CD14-positive monocyte (primary cell): Measurements from ENCODE around the gene PSME1. TPM values are rescaled to one million over a fixed set of nuclear protein-coding genes. Genes with fewer than 3 reads are reported as not detected.

ENCODE experiments used
- DNase-seq, 3 donors: peaks; one replicate each; pipeline ENCODE4 v3.0.0-alpha.2; 2011 to 2022
- H2AFZ ChIP-seq: 2 replicates; pipeline ENCODE4 v1.6.0; 2012; ENCODE audit warnings: mild to moderate bottlenecking, low read depth, low read length, inconsistent platforms; ENCODE audit not compliant: insufficient read depth, poor library complexity, severe bottlenecking
- H3K27ac ChIP-seq, 2 donors: 1 replicate in 1 of 2; 2 replicates in 1 of 2; pipeline ENCODE4 v1.5.1; 2012 to 2013; ENCODE audit warnings: low read length in 2 of 2, control low read depth in 1 of 2, inconsistent platforms in 1 of 2, low read depth in 1 of 2, mild to moderate bottlenecking in 1 of 2
- H3K27me3 ChIP-seq, 2 donors: one replicate each; pipeline versions ENCODE4 v1.6.0 to v1.6.1; 2011 to 2013; ENCODE audit warnings: low read length in 2 of 2; ENCODE audit not compliant: control insufficient read depth in 2 of 2, insufficient read depth in 2 of 2
- H3K36me3 ChIP-seq, 2 donors: replicated peaks in 1 of 2; 1 replicate in 1 of 2; 2 replicates in 1 of 2; pipeline versions ENCODE4 v1.5.1 to v1.6.1; 2012 to 2013; ENCODE audit warnings: low read length in 2 of 2, control low read depth in 1 of 2, inconsistent platforms in 1 of 2, mild to moderate bottlenecking in 1 of 2; ENCODE audit not compliant: insufficient read depth in 2 of 2, control insufficient read depth in 1 of 2
- H3K4me1 ChIP-seq, 2 donors: 1 replicate in 1 of 2; 2 replicates in 1 of 2; pipeline versions ENCODE4 v1.5.1 to v1.6.1; 2012 to 2013; ENCODE audit warnings: low read length in 2 of 2, control low read depth in 1 of 2, inconsistent platforms in 1 of 2, mild to moderate bottlenecking in 1 of 2, moderate library complexity in 1 of 2; ENCODE audit not compliant: insufficient read depth in 2 of 2, control insufficient read depth in 1 of 2
- H3K4me2 ChIP-seq: replicated peaks from 2 replicates; pipeline ENCODE3; 2012; ENCODE audit warnings: low read length, moderate library complexity, mild to moderate bottlenecking; ENCODE audit not compliant: poor library complexity, severe bottlenecking; ENCODE audit errors: extremely low read depth
- H3K4me3 ChIP-seq, 3 experiments: fragments of 200-600 bp in 1 of 3; sonication (generic) in 1 of 3; replicated peaks in 1 of 3; 1 replicate in 2 of 3; 2 replicates in 1 of 3; pipeline ENCODE4 v1.5.1; 2011 to 2013; ENCODE audit warnings: low read length in 3 of 3, mild to moderate bottlenecking in 3 of 3, control low read depth in 2 of 3, low read depth in 2 of 3, inconsistent platforms in 1 of 3, moderate library complexity in 1 of 3
- H3K79me2 ChIP-seq: 2 replicates; pipeline ENCODE4 v1.6.0; 2012; ENCODE audit warnings: mild to moderate bottlenecking, control low read depth, inconsistent platforms, low read length, moderate library complexity; ENCODE audit not compliant: insufficient read depth
- H3K9ac ChIP-seq: 2 replicates; pipeline ENCODE4 v1.6.0; 2017; ENCODE audit warnings: low read length, mild to moderate bottlenecking; ENCODE audit not compliant: insufficient read depth, poor library complexity, severe bottlenecking
- H3K9me3 ChIP-seq, 2 donors: replicated peaks in 1 of 2; 1 replicate in 1 of 2; 2 replicates in 1 of 2; pipeline versions ENCODE4 v1.5.1 to v1.6.1; 2012 to 2013; ENCODE audit warnings: low read length in 2 of 2, control low read depth in 1 of 2; ENCODE audit not compliant: control insufficient read depth in 1 of 2, insufficient read depth in 1 of 2
- H4K20me1 ChIP-seq: 2 replicates; pipeline ENCODE4 v1.6.0; 2012; ENCODE audit warnings: mild to moderate bottlenecking, low read length, control low read depth, moderate library complexity; ENCODE audit not compliant: insufficient read depth
- H3K27ac Mint-ChIP-seq, 7 donors: one replicate each; pipeline ENCODE4 v1.8.0; 2020; ENCODE audit warnings: mild to moderate bottlenecking in 7 of 7, mixed read lengths in 7 of 7, moderate library complexity in 6 of 7, inconsistent platforms in 2 of 7
- H3K27me3 Mint-ChIP-seq, 3 donors: one replicate each; pipeline ENCODE4 v1.8.0; 2021 to 2022; ENCODE audit warnings: low read depth in 3 of 3, mild to moderate bottlenecking in 3 of 3, mixed read lengths in 3 of 3, moderate library complexity in 3 of 3, inconsistent platforms in 1 of 3
- H3K36me3 Mint-ChIP-seq, 2 donors: one replicate each; pipeline ENCODE4 v1.8.0; 2020; ENCODE audit warnings: mixed read lengths in 2 of 2, inconsistent platforms in 1 of 2, mild to moderate bottlenecking in 1 of 2
- H3K4me1 Mint-ChIP-seq: one replicate; pipeline ENCODE4 v1.8.0; 2020; ENCODE audit warnings: mild to moderate bottlenecking, mixed read lengths
- H3K4me3 Mint-ChIP-seq, 2 donors: one replicate each; pipeline ENCODE4 v1.8.0; 2020; ENCODE audit warnings: mild to moderate bottlenecking in 2 of 2, mixed read lengths in 2 of 2, moderate library complexity in 1 of 2
- H3K9me3 Mint-ChIP-seq, 7 donors: one replicate each; pipeline ENCODE4 v1.8.0; 2020 to 2022; ENCODE audit warnings: mixed read lengths in 7 of 7, mild to moderate bottlenecking in 6 of 7, moderate library complexity in 6 of 7, inconsistent platforms in 2 of 7
- WGBS: methylation state at CpG from one replicate; pipeline ENCODE4 v1.1.5; 2013; ENCODE audit warnings: missing lambda C conversion rate; ENCODE audit not compliant: insufficient coverage; 5-methylcytosine and 5-hydroxymethylcytosine counted together
- intact Hi-C, 2 donors: fragments of 100-400 bp; cut with micrococcal nuclease; formaldehyde crosslinking; loops; one replicate each; pipeline versions ENCODE4 v1.15.0 to v1.15.1; 2023
- polyA plus RNA-seq, 3 donors: library from polyadenylated mRNA; depleted of rRNA in 1 of 3; unstranded in 2 of 3; stranded (reverse) in 1 of 3; fragments of 300-500 nt in 2 of 3; fragments of >200 nt in 1 of 3; fragmentation: Illumina TruSeq in 2 of 3; gene quantifications; 1 replicate in 2 of 3; 2 replicates in 1 of 3; pipeline ENCODE4 v1.2.3, GENCODE V29; 2012 to 2021
- TF ChIP-seq, protein P1 (sequence below): fragments of 200-600 bp; IDR thresholded peaks from one replicate; pipeline ENCODE4 v1.8.0; 2022; ENCODE audit warnings: antibody characterized with exemption, mild to moderate bottlenecking

The PSME1 gene
- polyA plus RNA-seq, 3 donors = 435 to 759 (median 729) TPM

DNA sequence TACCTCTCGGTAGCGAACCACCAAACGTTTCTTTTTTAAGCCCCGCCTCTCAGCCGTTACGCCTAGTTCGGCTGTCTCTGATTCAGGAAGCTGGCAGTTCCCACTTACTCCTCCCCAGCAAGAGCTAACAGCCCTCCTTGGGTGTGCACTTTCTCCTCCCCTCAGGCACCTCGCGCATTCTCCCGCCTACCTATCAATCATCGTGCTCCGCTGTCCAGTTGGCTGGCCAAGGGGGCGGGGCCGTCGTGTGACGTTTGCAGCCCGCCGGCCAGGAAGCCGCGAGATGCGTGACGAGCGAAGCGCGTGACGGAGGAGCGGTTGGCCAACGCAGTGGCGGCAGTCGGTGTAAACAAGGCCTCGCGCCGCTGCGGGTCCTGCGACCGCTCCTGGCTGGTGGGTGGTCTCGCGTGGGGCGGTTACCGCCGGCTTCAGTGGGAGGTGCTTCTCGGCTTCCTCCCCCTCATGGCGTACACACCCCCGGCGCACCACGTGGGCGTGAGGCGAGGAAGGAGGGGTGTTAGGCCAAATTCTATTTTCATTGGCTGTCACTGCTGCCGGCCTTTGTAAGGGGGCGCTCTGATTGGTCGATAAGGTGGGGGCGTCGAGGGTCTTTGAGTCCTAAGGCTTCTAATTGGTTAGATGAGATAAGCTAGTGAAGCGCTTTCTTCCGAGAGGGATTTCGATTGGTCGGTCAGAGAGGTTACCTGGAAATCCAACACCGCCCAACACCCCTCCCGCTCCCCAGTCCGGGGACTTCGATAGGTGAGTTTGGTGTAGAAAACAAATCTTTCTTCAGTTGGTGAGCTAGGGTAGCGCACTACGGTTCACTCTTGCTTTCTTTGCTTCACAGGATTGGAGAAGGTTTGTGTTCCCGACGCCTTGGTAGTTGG is 21.2 kb upstream of the PSME1 start, which contains the start of the genes DCAF11 and NRL:
DCAF11 (plus strand) TSS at position 246 of the 890 bp plus-strand sequence. CDS start 818 bp downstream, outside the sequence.
NRL (minus strand) TSS at position 418 of the 890 bp plus-strand sequence. CDS start 32,101 bp downstream, outside the sequence.
- peak; percentile 100 for DNase-seq
- Histone ChIP-seq H3K79me2 (peaks cover 24% of the 10 kb centered on the region), H4K20me1 (no peaks in the 10 kb centered on the region), H2AFZ (peak within 1 kb of the TSS; percentile 86), H3K4me2 (peak within 1 kb of the TSS; percentile 94), H3K27ac (peak within 1 kb of the TSS; percentile 99 to 100), H3K9me3 (no peaks in the 10 kb centered on the region), H3K4me3 (peak within 1 kb of the TSS; percentile 87 to 90 (median 89)), H3K36me3 (peaks cover 31 to 37% of the 10 kb centered on the region in 2 donors), H3K27me3 (no peaks in the 10 kb centered on the region), H3K9ac (peak within 1 kb of the TSS; percentile 93), H3K4me1 (peaks cover 19 to 27% of the 10 kb centered on the region in 2 donors)
- H3K9me3 Mint-ChIP-seq = peaks cover 0 to 2% (median 0%) of the 10 kb centered on the region in 7 donors
- WGBS = 0% methylated on average over 34 of the region's 65 CpGs
- TF ChIP-seq, protein P1, sequence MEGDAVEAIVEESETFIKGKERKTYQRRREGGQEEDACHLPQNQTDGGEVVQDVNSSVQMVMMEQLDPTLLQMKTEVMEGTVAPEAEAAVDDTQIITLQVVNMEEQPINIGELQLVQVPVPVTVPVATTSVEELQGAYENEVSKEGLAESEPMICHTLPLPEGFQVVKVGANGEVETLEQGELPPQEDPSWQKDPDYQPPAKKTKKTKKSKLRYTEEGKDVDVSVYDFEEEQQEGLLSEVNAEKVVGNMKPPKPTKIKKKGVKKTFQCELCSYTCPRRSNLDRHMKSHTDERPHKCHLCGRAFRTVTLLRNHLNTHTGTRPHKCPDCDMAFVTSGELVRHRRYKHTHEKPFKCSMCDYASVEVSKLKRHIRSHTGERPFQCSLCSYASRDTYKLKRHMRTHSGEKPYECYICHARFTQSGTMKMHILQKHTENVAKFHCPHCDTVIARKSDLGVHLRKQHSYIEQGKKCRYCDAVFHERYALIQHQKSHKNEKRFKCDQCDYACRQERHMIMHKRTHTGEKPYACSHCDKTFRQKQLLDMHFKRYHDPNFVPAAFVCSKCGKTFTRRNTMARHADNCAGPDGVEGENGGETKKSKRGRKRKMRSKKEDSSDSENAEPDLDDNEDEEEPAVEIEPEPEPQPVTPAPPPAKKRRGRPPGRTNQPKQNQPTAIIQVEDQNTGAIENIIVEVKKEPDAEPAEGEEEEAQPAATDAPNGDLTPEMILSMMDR = no peak
- H3K4me3 Mint-ChIP-seq = peak within 1 kb of the TSS; percentile 89 to 95
- H3K4me1 Mint-ChIP-seq = peaks cover 18% of the 10 kb centered on the region
- H3K27ac Mint-ChIP-seq = peak within 1 kb of the TSS; percentile 98 to 99 (median 99)
- intact Hi-C loops = loop anchor here in 1 of 2 donors (1.0 to 10.0 kb wide), 3 partner anchors 33 to 1190 kb away; partner anchors contain the start of genes DHRS1, NOP9, PRMT5 and RNF31
- H3K36me3 Mint-ChIP-seq = peaks cover 31 to 39% of the 10 kb centered on the region in 2 donors
- peaks cover 0 to 6% (median 2%) of the 10 kb centered on the region in 3 donors for H3K27me3 Mint-ChIP-seq

DNA sequence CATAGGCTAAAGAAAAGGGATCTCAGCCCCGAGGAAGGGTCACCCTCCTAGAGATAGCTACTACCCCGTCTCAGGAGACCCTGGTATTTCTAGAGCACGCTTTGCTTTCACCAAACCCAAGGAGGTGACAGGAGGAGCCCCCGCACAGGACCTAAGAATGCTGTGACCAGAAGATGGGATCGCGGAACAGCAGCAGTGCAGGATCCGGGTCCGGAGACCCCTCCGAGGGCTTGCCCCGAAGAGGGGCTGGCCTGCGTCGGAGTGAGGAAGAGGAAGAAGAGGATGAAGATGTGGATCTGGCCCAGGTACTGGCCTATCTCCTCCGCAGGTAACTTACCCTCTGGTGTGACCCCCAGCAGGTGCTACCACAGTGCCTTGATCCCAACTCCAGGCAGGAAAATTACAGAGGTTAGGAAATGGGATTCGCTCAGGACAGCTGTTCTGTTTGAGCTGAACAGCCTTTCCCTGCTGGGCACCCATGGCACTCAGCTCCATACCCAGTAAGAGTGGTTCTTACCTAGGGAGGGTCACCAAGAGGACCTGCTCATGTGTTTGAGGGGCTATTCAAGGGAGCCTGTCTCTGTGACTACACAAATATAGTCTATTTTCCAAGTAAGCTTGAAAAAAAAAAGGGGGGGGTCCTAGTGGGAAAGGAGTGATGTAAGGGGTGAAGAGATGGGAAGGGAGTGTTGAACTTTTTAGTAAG is 20.4 kb upstream of the PSME1 start:
- Histone ChIP-seq H3K27ac (peak overlapping the region; percentile 99 to 100), H3K9me3 (no peaks in the 10 kb centered on the region), H3K4me2 (peak overlapping the region; percentile 94), H3K79me2 (peaks cover 24% of the 10 kb centered on the region), H3K4me3 (peak overlapping the region; percentile 87 to 90 (median 89)), H3K9ac (peak overlapping the region; percentile 93), H4K20me1 (no peaks in the 10 kb centered on the region), H3K36me3 (peaks cover 36 to 44% of the 10 kb centered on the region in 2 donors), H3K27me3 (no peaks in the 10 kb centered on the region), H2AFZ (peak overlapping the region; percentile 86), H3K4me1 (peaks cover 19 to 27% of the 10 kb centered on the region in 2 donors)
- no peak for DNase-seq
- peaks cover 0 to 2% (median 0%) of the 10 kb centered on the region in 7 donors for H3K9me3 Mint-ChIP-seq
- peak overlapping the region; percentile 98 to 99 (median 99) for H3K27ac Mint-ChIP-seq
- TF ChIP-seq, protein P1 = no peak
- peak overlapping the region; percentile 89 to 94 for H3K4me3 Mint-ChIP-seq
- WGBS = 3% methylated on average over 4 of the region's 14 CpGs
- H3K4me1 Mint-ChIP-seq = peaks cover 18% of the 10 kb centered on the region
- H3K36me3 Mint-ChIP-seq = peaks cover 35 to 47% of the 10 kb centered on the region in 2 donors
- intact Hi-C loops = loop anchor here in 1 of 2 donors (10.0 kb wide), 2 partner anchors 179 to 1191 kb away; partner anchors contain the start of genes DHRS1, NOP9 and PRMT5
- peaks cover 0 to 6% (median 2%) of the 10 kb centered on the region in 3 donors for H3K27me3 Mint-ChIP-seq
